ENCODE data around the gene UGT1A5. TPM values are rescaled to one million over a fixed set of nuclear protein-coding genes. Genes with fewer than 3 reads are reported as not detected.
A peak's percentile ranks its signal among the peaks of the same experiment; 100 is the strongest.

The UGT1A5 gene
- total RNA-seq, 1 donor = not detected

- no peak overlapping the region for H2AFZ ChIP-seq (ENCODE audit: low read length)
- no peak for DNase-seq (ENCODE audit: insufficient read length, low spot score, missing footprints)
- no peak for TF ChIP-seq CTCF (IDR thresholded peaks at IDR 0.05; ENCODE audit: extremely low read depth, low read depth, low read length)
- H3K27ac ChIP-seq (ENCODE audit: low read depth, low read length) = peak overlapping the region; percentile 44
- H3K27me3 ChIP-seq (ENCODE audit: insufficient read depth, low read length) = peaks cover 2% of the 10 kb centered on the region
- H3K36me3 ChIP-seq (ENCODE audit: insufficient read depth, low read length) = no peaks in the 10 kb centered on the region
- H3K79me2 ChIP-seq (ENCODE audit: insufficient read depth, low read length) = no peaks in the 10 kb centered on the region
- no peaks in the 10 kb centered on the region for H3K9me3 ChIP-seq (ENCODE audit: low read depth, low read length)
- no peaks in the 10 kb centered on the region for H4K20me1 ChIP-seq (ENCODE audit: insufficient read depth, low read length)
- no peak overlapping the region for H3K4me2 ChIP-seq (ENCODE audit: insufficient read depth, low read length)
- peaks cover 28% of the 10 kb centered on the region for H3K4me1 ChIP-seq (ENCODE audit: insufficient read depth, low read length)
- no peak overlapping the region for H3K4me3 ChIP-seq (ENCODE audit: insufficient read depth, low read length)
These were observed 6.0 kb upstream of the UGT1A5 start for GRCh38 chr2:233706720-233707119.

- DNase-seq (ENCODE audit: insufficient read length, low spot score, missing footprints) = no peak
- no peaks in the 10 kb centered on the region for H3K9me3 ChIP-seq (ENCODE audit: low read depth, low read length)
- TF ChIP-seq CTCF (IDR thresholded peaks at IDR 0.05; ENCODE audit: extremely low read depth, low read depth, low read length) = no peak
- H3K4me3 ChIP-seq (ENCODE audit: insufficient read depth, low read length) = no peak overlapping the region
- H3K27me3 ChIP-seq (ENCODE audit: insufficient read depth, low read length) = peaks cover 9% of the 10 kb centered on the region
- H3K4me2 ChIP-seq (ENCODE audit: insufficient read depth, low read length) = peak overlapping the region; percentile 26
- H4K20me1 ChIP-seq (ENCODE audit: insufficient read depth, low read length) = no peaks in the 10 kb centered on the region
- H3K79me2 ChIP-seq (ENCODE audit: insufficient read depth, low read length) = no peaks in the 10 kb centered on the region
- H2AFZ ChIP-seq (ENCODE audit: low read length) = no peak overlapping the region
- H3K4me1 ChIP-seq (ENCODE audit: insufficient read depth, low read length) = peaks cover 28% of the 10 kb centered on the region
- no peak overlapping the region for H3K27ac ChIP-seq (ENCODE audit: low read depth, low read length)
- no peaks in the 10 kb centered on the region for H3K36me3 ChIP-seq (ENCODE audit: insufficient read depth, low read length)
These were observed 4.6 kb upstream of the UGT1A5 start for GRCh38 chr2:233707940-233708644.

GRCh38 chr2:233708942-233709341 is 3.8 kb upstream of the UGT1A5 start:
- Histone ChIP-seq H3K9me3 (ENCODE audit: low read depth, low read length) (no peaks in the 10 kb centered on the region), H3K4me1 (ENCODE audit: insufficient read depth, low read length) (peaks cover 28% of the 10 kb centered on the region), H2AFZ (ENCODE audit: low read length) (no peak overlapping the region), H3K27me3 (ENCODE audit: insufficient read depth, low read length) (peaks cover 9% of the 10 kb centered on the region), H3K27ac (ENCODE audit: low read depth, low read length) (no peak overlapping the region), H3K4me2 (ENCODE audit: insufficient read depth, low read length) (no peak overlapping the region), H3K36me3 (ENCODE audit: insufficient read depth, low read length) (no peaks in the 10 kb centered on the region), H3K4me3 (ENCODE audit: insufficient read depth, low read length) (no peak overlapping the region), H4K20me1 (ENCODE audit: insufficient read depth, low read length) (no peaks in the 10 kb centered on the region), H3K79me2 (ENCODE audit: insufficient read depth, low read length) (no peaks in the 10 kb centered on the region)
- no peak for TF ChIP-seq CTCF (IDR thresholded peaks at IDR 0.05; ENCODE audit: extremely low read depth, low read depth, low read length)
- no peak for DNase-seq (ENCODE audit: insufficient read length, low spot score, missing footprints)

- Histone ChIP-seq H3K4me2 (ENCODE audit: insufficient read depth, low read length) (no peak overlapping the region), H3K4me3 (ENCODE audit: insufficient read depth, low read length) (no peak overlapping the region), H2AFZ (ENCODE audit: low read length) (no peak overlapping the region), H4K20me1 (ENCODE audit: insufficient read depth, low read length) (no peaks in the 10 kb centered on the region), H3K27me3 (ENCODE audit: insufficient read depth, low read length) (peaks cover 14% of the 10 kb centered on the region), H3K36me3 (ENCODE audit: insufficient read depth, low read length) (no peaks in the 10 kb centered on the region), H3K9me3 (ENCODE audit: low read depth, low read length) (no peaks in the 10 kb centered on the region), H3K4me1 (ENCODE audit: insufficient read depth, low read length) (peaks cover 21% of the 10 kb centered on the region), H3K27ac (ENCODE audit: low read depth, low read length) (no peak overlapping the region), H3K79me2 (ENCODE audit: insufficient read depth, low read length) (no peaks in the 10 kb centered on the region)
- peak; percentile 98 for TF ChIP-seq CTCF (IDR thresholded peaks at IDR 0.05; ENCODE audit: extremely low read depth, low read depth, low read length)
- DNase-seq (ENCODE audit: insufficient read length, low spot score, missing footprints) = peak; percentile 92
These were observed 1.2 kb upstream of the UGT1A5 start for GRCh38 chr2:233711312-233712008.
